Endodermal cell (in vitro differentiated cells): Measurements from ENCODE around the gene MFSD1. TPM values are rescaled to one million over a fixed set of nuclear protein-coding genes. Genes with fewer than 3 reads are reported as not detected.

ENCODE experiments used
- DNase-seq: peaks from one replicate; pipeline ENCODE4 v3.0.0-alpha.2; 2017
- H3K27ac ChIP-seq: 2 replicates; pipeline ENCODE4 v1.5.1; 2013; ENCODE audit warnings: mild to moderate bottlenecking, low read depth, low read length, moderate library complexity
- H3K27me3 ChIP-seq: 2 replicates; pipeline ENCODE4 v1.6.1; 2013; ENCODE audit warnings: mild to moderate bottlenecking, low read length, moderate library complexity; ENCODE audit not compliant: insufficient read depth, control insufficient read depth, poor library complexity, severe bottlenecking
- H3K36me3 ChIP-seq: 2 replicates; pipeline ENCODE4 v1.7.0; 2013; ENCODE audit warnings: mild to moderate bottlenecking, low read length, moderate library complexity; ENCODE audit not compliant: control insufficient read depth, insufficient read depth
- H3K4me1 ChIP-seq: one replicate; pipeline ENCODE4 v1.7.0; 2013; ENCODE audit warnings: low read length; ENCODE audit not compliant: control insufficient read depth, insufficient read depth
- H3K4me3 ChIP-seq: 2 replicates; pipeline ENCODE4 v1.5.1; 2013; ENCODE audit warnings: mild to moderate bottlenecking, low read length, moderate library complexity
- H3K9ac ChIP-seq: 2 replicates; pipeline ENCODE4 v1.6.1; 2013; ENCODE audit warnings: mild to moderate bottlenecking, low read length, moderate library complexity; ENCODE audit not compliant: poor library complexity, severe bottlenecking; ENCODE audit errors: extremely low read depth
- H3K9me3 ChIP-seq: 2 replicates; pipeline ENCODE4 v1.6.1; 2013; ENCODE audit warnings: mild to moderate bottlenecking, low read length, moderate library complexity; ENCODE audit not compliant: control insufficient read depth
- H3K27ac Mint-ChIP-seq: 2 replicates; pipeline ENCODE4 v1.8.0; 2020; ENCODE audit warnings: mixed read lengths
- H3K27me3 Mint-ChIP-seq: 2 replicates; pipeline ENCODE4 v1.8.0; 2021; ENCODE audit warnings: mild to moderate bottlenecking, mixed read lengths; ENCODE audit not compliant: insufficient read depth
- H3K36me3 Mint-ChIP-seq: 2 replicates; pipeline ENCODE4 v1.8.0; 2020; ENCODE audit warnings: low read depth, mixed read lengths
- H3K4me1 Mint-ChIP-seq: 2 replicates; pipeline ENCODE4 v1.8.0; 2020; ENCODE audit warnings: mixed read lengths
- H3K4me3 Mint-ChIP-seq: 2 replicates; pipeline ENCODE4 v1.8.0; 2020; ENCODE audit warnings: mild to moderate bottlenecking, moderate library complexity, mixed read lengths
- H3K9me3 Mint-ChIP-seq: 2 replicates; pipeline ENCODE4 v1.8.0; 2020; ENCODE audit warnings: mild to moderate bottlenecking, mixed read lengths
- CTCF ChIP-seq: fragments of 200-600 bp; sonication (generic); conservative IDR thresholded peaks from 2 replicates; pipeline ENCODE4 v1.5.0; 2021; ENCODE audit warnings: antibody characterized with exemption, mild to moderate bottlenecking
- WGBS, 2 experiments: methylation state at CpG; one replicate each; pipeline versions ENCODE4 v1.1.5 to v1.1.7; 2013; ENCODE audit warnings: missing lambda C conversion rate in 2 of 2, mixed read lengths in 1 of 2; ENCODE audit not compliant: insufficient coverage in 1 of 2, insufficient read length in 1 of 2; 5-methylcytosine and 5-hydroxymethylcytosine counted together
- total RNA-seq, 2 donors: library from RNA; stranded (reverse); fragmentation: NEBNext Ultra II Directional in 1 of 2; extraction: Animal tissue kit (Norgen Biotek cat#: 25700) in 1 of 2; gene quantifications; 2 replicates in 1 of 2; 3 replicates in 1 of 2; pipeline ENCODE4 v1.2.1, GENCODE V29; 2021

The MFSD1 gene
- total RNA-seq, 2 donors from 2014 or later, result 11.7 to 13.4 TPM

- H3K27me3 ChIP-seq, result peaks cover 41% of the 10 kb centered on the region
- H3K36me3 Mint-ChIP-seq, result no peaks in the 10 kb centered on the region
- no peak for DNase-seq
- H3K9ac ChIP-seq, result no peak overlapping the region
- H3K9me3 Mint-ChIP-seq, result no peaks in the 10 kb centered on the region
- H3K4me3 Mint-ChIP-seq, result no peak overlapping the region
- no peaks in the 10 kb centered on the region for H3K4me1 Mint-ChIP-seq
- WGBS, 2 experiments, result 87 to 100% methylated on average over 1 to 2 of the region's 3 CpGs
- no peaks in the 10 kb centered on the region for H3K36me3 ChIP-seq
- H3K27me3 Mint-ChIP-seq, result peaks cover 21% of the 10 kb centered on the region
- no peak overlapping the region for H3K27ac Mint-ChIP-seq
- H3K4me1 ChIP-seq, result no peaks in the 10 kb centered on the region
- no peak overlapping the region for H3K4me3 ChIP-seq
- TF ChIP-seq CTCF, result no peak
- H3K27ac ChIP-seq, result no peak overlapping the region
- H3K9me3 ChIP-seq, result no peaks in the 10 kb centered on the region
Observed at GRCh38 chr3:158849757-158850156, 47.9 kb downstream of the MFSD1 start.

GRCh38 chr3:158859362-158859761, 57.5 kb downstream of the MFSD1 start:
- no peak overlapping the region for H3K27ac Mint-ChIP-seq
- H3K36me3 ChIP-seq, result no peaks in the 10 kb centered on the region
- H3K9ac ChIP-seq, result no peak overlapping the region
- no peaks in the 10 kb centered on the region for H3K36me3 Mint-ChIP-seq
- no peaks in the 10 kb centered on the region for H3K4me1 Mint-ChIP-seq
- no peak overlapping the region for H3K4me3 Mint-ChIP-seq
- H3K27me3 ChIP-seq, result peaks cover 10% of the 10 kb centered on the region
- H3K27me3 Mint-ChIP-seq, result peaks cover 11% of the 10 kb centered on the region
- 84 to 85% methylated on average over 2 to 3 of the region's 3 CpGs for WGBS, 2 experiments
- TF ChIP-seq CTCF, result no peak
- H3K4me3 ChIP-seq, result no peak overlapping the region
- no peaks in the 10 kb centered on the region for H3K9me3 Mint-ChIP-seq
- H3K9me3 ChIP-seq, result no peaks in the 10 kb centered on the region
- DNase-seq, result no peak
- no peak overlapping the region for H3K27ac ChIP-seq
- H3K4me1 ChIP-seq, result no peaks in the 10 kb centered on the region

- no peaks in the 10 kb centered on the region for H3K36me3 Mint-ChIP-seq
- no peak for DNase-seq
- Histone ChIP-seq H3K9me3 (no peaks in the 10 kb centered on the region), H3K9ac (no peak overlapping the region), H3K27ac (no peak overlapping the region), H3K4me1 (no peaks in the 10 kb centered on the region), H3K27me3 (no peaks in the 10 kb centered on the region), H3K4me3 (no peak overlapping the region), H3K36me3 (no peaks in the 10 kb centered on the region)
- H3K4me1 Mint-ChIP-seq, result no peaks in the 10 kb centered on the region
- peaks cover 5% of the 10 kb centered on the region for H3K27me3 Mint-ChIP-seq
- 70 to 87% methylated on average over 1 to 2 of the region's 2 CpGs for WGBS, 2 experiments
- no peak overlapping the region for H3K27ac Mint-ChIP-seq
- no peaks in the 10 kb centered on the region for H3K9me3 Mint-ChIP-seq
- TF ChIP-seq CTCF, result no peak
- H3K4me3 Mint-ChIP-seq, result no peak overlapping the region
Observed at GRCh38 chr3:158863247-158863646, 61.4 kb downstream of the MFSD1 start.
